Erythroblast (primary cell): ENCODE results near the gene ZSWIM3.

Source experiments
- GATA1 ChIP-seq: IDR thresholded peaks from 2 replicates; pipeline ENCODE4 v1.6.1; 2011; ENCODE audit warnings: low read depth, mild to moderate bottlenecking, control low read depth, low read length, moderate library complexity
- POLR2A ChIP-seq: IDR thresholded peaks from 2 replicates; pipeline ENCODE4 v1.6.1; 2011; ENCODE audit warnings: mild to moderate bottlenecking, low read length

DNA sequence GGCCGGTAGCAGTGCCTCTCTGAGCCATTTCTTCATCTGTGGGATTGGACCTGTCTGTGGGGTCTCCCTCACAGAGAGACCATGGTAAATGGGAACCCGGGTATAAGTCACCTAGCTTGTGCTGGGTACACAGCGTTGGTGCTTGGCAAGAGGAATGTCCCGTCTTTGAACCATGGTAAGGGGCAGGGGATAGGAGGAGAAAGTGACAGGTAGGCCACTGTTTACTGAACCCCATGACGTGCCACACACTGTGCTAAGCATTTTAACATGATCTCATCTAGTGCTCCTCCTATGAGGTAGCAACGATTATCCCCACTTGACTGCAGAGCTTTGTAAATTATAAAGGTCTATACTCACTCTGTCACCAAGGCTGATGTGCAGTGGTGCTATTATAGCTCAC is 29.7 kb upstream of the ZSWIM3 start:
- TF ChIP-seq POLR2A (no peak), GATA1 (no peak)
